Measurements from ENCODE around the gene ATP2C2.
"Not testable (repeated sequence)": the region's sequence is repeated elsewhere in the genome, so short reads cannot be mapped to it uniquely, and the experiment has no call there.

GRCh38 chr16:84396082-84396481 lies 27.7 kb downstream of the ATP2C2 start:
- TF ChIP-seq, protein P1, sequence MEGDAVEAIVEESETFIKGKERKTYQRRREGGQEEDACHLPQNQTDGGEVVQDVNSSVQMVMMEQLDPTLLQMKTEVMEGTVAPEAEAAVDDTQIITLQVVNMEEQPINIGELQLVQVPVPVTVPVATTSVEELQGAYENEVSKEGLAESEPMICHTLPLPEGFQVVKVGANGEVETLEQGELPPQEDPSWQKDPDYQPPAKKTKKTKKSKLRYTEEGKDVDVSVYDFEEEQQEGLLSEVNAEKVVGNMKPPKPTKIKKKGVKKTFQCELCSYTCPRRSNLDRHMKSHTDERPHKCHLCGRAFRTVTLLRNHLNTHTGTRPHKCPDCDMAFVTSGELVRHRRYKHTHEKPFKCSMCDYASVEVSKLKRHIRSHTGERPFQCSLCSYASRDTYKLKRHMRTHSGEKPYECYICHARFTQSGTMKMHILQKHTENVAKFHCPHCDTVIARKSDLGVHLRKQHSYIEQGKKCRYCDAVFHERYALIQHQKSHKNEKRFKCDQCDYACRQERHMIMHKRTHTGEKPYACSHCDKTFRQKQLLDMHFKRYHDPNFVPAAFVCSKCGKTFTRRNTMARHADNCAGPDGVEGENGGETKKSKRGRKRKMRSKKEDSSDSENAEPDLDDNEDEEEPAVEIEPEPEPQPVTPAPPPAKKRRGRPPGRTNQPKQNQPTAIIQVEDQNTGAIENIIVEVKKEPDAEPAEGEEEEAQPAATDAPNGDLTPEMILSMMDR (IDR thresholded peaks at IDR 0.05; ENCODE audit: insufficient read depth, low read length, poor library complexity, severe bottlenecking), result not testable (repeated sequence)
- not testable (repeated sequence) for TF ChIP-seq EZH2phosphoT487 (conservative IDR thresholded peaks at IDR 0.05; ENCODE audit: low read length)

All from SU-DHL-6 (cell line).